ENCODE measurements around the gene ADH1C. TPM values are rescaled to one million over a fixed set of nuclear protein-coding genes. Genes with fewer than 3 reads are reported as not detected.

ADH1C gene
- polyA plus RNA-seq, 1 of the 3 experiments (the other 2 are of a cell fraction), result not detected

- H3K9ac ChIP-seq, result no peak within 1 kb of the TSS
- no peak within 1 kb of the TSS for H3K4me2 ChIP-seq
- H3K4me3 ChIP-seq (ENCODE audit: low read depth in 2 of 2, low read length in 1 of 2), result no peak within 1 kb of the TSS
- DNase-seq, result no peak
- no peaks in the 10 kb centered on the region for H3K9me3 ChIP-seq
- WGBS (ENCODE audit: low lambda C conversion rate), result 15% methylated on average over 3 of the region's 3 CpGs
- TF ChIP-seq ELF1 (IDR thresholded peaks at IDR 0.05), result no peak
- TF ChIP-seq TAF1 (IDR thresholded peaks at IDR 0.05; ENCODE audit: borderline replicate concordance, low read depth, low read length), result no peak
- TF ChIP-seq RFX5 (IDR thresholded peaks at IDR 0.05; ENCODE audit: low read length), result no peak
- no peaks in the 10 kb centered on the region for H3K9me2 ChIP-seq
- H3F3A ChIP-seq (replicated peaks; ENCODE audit: insufficient read depth), result no peaks in the 10 kb centered on the region
- no peaks in the 10 kb centered on the region for H4K20me1 ChIP-seq (ENCODE audit: insufficient read depth)
- H3K27ac ChIP-seq (ENCODE audit: low read depth in 2 of 2, low read length in 1 of 2), result no peak within 1 kb of the TSS
- no peaks in the 10 kb centered on the region for H3K27me3 ChIP-seq (ENCODE audit: insufficient read depth)
- CTCF ChIA-PET, result no interaction called here
- H2AFZ ChIP-seq (ENCODE audit: low read depth), result no peak within 1 kb of the TSS
- H3K79me2 ChIP-seq (ENCODE audit: insufficient read depth), result no peaks in the 10 kb centered on the region
- POLR2A ChIA-PET, result no interaction called here
- H3K36me3 ChIP-seq (replicated peaks in 1 of 2; ENCODE audit: control insufficient read depth in 1 of 2, insufficient read depth in 2 of 2, low read length in 1 of 2), result no peaks in the 10 kb centered on the region
- no peaks in the 10 kb centered on the region for H3K4me1 ChIP-seq (ENCODE audit: control insufficient read depth in 1 of 2, insufficient read depth in 2 of 2, low read depth in 1 of 2, low read length in 1 of 2)
Observed at GRCh38 chr4:99290848-99291786, 61.4 kb downstream of the ADH1C start, which contains the start of gene ADH1A. Gene ADH1A, minus strand, starts transcription at chr4:99290985. Its CDS starts 71 bp downstream, at chr4:99290914.

Other genes with a start within 250 kb of the ADH1C start
- gene ADH4, start 208.4 kb downstream of the ADH1C start, polyA plus RNA-seq (2012; rRNA removed), result not detected in 2 replicates
- not detected in 2 replicates for gene ADH6, start 133.5 kb downstream of the ADH1C start, polyA plus RNA-seq (2012; rRNA removed)
- not detected in 2 replicates for gene ADH1A, start 61.8 kb downstream of the ADH1C start, polyA plus RNA-seq (2012; rRNA removed)
- gene ADH1B, start 31.3 kb downstream of the ADH1C start, polyA plus RNA-seq (2012; rRNA removed), result not detected in 2 replicates
- gene ADH7, start 82.6 kb upstream of the ADH1C start, polyA plus RNA-seq (2012; rRNA removed), result not detected in 2 replicates
- gene C4orf17, start 158.3 kb upstream of the ADH1C start, polyA plus RNA-seq (2012; rRNA removed), result not detected in 2 replicates
- gene TRMT10A, start 211.3 kb upstream of the ADH1C start, polyA plus RNA-seq (2012; rRNA removed), result 2.4 and 3.0 TPM in 2 replicates
- gene MTTP, start 222.1 kb upstream of the ADH1C start, polyA plus RNA-seq (2012; rRNA removed), result not detected in 2 replicates